NOMO-1 treated with dmso at 0.1 percent for 144 hours (cell line): Measurements from ENCODE around the gene CD274.
A peak's percentile ranks its signal among the peaks of the same experiment; 100 is the strongest.
"Not testable (repeated sequence)": the region's sequence is repeated elsewhere in the genome, so short reads cannot be mapped to it uniquely, and the experiment has no call there.

Source experiments
- DNase-seq: peaks from one replicate; lab custom pipeline; 2025; ENCODE audit not compliant: unreplicated experiment; lab: John Stamatoyannopoulos, UW

Gene CD274

DNA sequence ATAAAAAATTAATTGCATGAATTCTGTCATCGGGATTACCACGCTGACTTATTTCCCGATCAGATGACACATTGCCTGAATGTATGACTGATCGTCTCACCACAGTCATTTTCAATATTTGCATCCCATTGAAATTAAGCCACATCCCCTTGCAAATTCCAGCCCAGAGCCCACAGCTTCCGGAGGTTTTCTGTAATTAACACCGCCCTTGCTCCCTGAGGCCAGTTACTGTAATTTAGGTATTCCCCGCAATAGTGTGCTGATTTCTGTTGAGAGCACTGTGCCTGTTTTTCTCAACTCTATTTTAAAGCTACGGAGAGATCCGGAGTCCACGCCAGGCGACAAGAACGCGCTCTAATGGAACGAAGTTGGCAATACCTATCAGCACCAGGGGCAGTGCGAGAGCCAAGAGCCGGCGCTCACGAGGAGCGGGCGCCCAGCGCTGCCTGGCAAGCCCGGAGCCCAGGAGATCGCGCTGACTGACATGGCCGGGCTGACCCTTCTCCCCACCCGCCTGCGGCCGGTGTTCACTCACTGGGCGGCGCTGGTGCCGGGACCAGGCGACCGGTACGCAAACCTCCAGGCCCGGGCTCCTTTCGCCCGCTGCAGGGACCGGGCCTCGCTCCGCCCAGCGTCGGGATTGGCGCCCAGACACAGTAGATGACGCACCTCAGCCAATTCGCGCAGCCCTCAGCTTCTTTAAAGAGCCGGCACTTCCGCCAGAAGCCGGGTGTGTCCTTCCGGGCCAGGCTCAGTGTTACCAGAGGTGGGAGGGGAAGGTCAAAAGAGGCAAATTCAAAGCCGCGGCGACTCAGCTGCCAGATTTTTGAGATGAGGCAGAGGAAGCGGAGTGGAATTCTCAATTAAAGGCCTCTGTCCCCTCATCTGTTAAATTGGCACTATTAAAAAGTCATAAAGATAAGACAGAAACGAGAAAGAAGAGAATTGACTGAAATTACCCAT lies 12.8 kb upstream of the CD274 start, which contains the start of gene PLGRKT:
Gene PLGRKT, minus strand, starts transcription at position 672 of the 963 bp plus-strand sequence. CDS start 5,948 bp downstream, outside the sequence.
- DNase-seq = peak; percentile 61

DNA sequence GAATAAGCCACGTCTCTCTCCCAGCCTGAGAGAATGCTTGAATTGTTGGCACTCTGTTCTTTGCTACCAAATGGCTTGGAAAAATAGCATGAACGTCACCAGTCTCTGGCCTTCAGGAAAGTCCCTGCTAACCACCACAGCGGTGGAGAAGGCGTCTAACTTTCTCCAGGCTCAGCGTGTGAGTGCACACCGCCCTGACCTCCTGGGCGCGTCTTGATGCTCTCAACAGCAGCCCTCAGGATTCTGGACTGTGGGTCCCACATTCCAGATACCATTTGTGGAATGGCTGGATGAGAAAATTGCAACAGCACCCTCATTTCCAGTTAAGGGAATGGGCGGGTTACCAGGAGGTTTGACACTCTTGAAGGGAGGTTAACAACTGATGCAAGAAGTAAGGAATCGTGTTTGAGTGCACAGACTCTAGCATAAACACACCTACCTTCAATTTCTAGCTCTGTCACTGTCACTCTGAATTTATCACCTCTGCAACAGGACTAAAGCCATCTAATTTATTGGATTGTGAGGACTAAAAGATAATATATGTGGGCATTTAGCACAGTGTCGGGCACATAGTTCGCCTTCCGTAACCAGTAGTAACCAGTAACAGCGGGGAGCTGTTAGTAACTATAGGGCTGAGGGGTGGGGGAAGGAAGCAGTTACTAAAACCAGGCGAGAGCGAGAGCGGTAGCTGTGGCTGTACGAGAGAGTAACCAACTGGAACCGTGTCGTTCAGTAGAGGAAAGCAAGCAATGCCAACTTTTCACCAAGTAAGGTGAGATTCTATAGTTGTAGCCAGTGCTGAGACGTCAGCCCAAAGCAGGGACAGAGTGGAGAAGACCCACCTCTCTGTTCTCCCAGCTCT lies 11.8 kb upstream of the CD274 start:
- DNase-seq = no peak

DNA sequence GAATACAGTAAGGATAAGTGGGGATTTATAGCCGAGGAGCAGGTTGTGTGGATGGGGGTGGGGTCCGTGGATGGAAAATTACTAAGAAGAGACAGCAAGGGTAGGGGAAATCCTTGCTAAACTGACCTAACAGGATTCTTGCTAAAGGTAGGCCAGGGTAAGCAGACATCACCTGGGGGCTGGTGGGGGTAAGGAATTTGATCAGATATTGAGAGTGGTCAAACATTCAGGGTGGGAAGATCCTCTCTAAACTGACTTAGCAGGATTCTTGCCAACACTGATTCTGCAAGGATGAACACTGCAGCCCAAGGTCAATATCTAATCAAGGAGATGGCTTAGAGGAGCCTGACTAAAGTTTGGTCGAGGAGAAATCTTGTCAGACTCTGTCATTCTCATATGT lies 9.9 kb upstream of the CD274 start:
- no peak for DNase-seq

DNA sequence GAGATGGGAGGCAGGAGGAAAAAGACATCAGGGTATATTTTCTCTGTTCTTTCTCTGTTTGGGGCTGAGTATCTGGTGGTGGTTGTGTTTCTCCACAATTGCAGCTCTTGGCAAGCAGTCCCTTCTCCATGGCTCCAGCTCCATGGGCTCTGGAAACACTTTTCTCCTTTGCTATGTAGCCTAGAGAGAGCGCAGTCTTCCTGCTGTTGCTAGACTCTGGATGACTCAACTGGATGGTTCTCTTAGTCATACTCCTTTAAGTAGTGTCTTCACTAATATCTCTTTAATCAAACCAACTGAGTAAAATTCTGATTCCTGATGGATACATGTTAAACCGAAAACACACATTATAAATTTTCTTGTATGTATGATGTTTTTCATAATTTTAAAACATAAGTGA lies 9.3 kb upstream of the CD274 start:
- DNase-seq = no peak

DNA sequence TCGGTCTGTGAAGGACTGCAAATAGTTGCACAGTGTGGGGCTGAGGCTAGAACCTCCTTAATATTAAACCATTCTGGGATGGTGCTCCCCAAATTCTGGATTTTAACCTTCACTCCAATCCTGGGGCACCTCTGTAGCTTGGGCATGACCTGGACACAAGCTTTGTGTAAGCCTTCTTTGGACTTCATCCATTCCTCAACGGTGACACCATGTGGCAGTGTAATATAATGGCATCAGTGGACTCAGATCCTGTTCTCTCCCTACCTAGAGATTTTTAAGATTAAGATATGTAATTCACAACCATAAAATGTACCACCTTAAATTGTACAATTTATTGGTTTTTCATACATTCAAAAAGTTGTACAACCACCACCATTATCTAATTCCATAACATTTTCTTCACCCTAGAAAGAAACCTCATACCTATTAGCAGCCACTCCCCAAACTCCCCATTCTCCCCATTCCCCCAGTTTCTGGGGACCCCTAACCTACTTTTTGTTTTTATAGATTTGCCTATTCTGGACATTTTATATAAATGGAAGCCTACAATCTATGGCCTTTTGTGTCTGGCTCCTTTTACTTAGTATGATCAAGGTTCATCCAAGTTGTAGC lies 7.8 kb upstream of the CD274 start:
- no peak for DNase-seq

DNA sequence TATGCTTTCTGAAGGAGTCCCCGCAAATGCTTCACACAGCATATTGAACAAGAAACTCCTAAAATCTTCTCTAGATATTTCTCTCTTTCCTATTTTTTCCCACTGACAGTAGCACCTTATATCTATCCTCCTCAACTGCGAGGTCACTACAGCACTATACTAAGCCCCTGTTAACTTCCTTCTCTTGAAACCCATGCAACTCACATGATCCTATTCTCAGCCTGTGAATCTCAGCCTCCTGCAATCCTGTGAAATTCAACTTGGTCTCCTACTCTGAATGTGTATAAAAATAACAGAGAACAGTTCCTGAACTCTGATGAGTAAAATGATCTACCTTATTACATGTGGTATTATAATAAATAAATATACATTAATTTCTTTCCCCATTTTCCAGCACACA lies 6.5 kb upstream of the CD274 start:
- DNase-seq = no peak

DNA sequence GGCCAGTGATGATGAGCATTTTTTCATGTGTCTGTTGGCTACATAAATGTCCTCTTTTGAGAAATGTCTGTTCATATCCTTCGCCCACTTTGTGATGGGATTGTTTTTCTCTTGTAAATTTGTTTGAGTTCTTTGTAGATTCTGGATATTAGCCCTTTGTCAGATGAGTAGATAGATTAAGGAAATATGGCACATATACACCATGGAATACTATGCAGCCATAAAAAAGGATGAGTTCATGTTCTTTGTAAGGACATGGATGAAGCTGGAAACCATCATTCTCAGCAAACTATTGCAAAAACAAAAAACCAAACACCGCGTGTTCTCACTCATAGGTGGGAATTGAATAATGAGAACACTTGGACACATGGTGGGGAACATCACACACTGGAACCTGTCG lies 5.2 kb upstream of the CD274 start:
- DNase-seq = not testable (repeated sequence)

DNA sequence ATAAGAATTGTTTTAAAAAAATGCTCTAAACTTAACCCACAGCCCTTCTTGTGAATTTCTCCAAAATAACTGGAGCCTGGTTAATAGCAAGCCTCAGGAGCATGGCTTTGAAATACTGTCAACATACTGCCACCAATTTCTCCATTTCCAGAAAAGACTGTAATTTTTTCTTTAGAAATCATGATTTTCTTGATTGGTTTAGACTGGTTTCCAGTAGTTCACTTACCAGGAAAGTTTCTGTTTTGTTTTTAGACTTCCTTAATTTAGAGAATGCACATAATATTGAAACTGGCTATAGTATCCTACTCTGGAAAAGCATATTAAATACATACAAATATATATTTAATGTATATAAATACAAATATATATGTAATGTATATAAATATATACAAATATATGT lies 4.5 kb upstream of the CD274 start:
- DNase-seq = no peak

DNA sequence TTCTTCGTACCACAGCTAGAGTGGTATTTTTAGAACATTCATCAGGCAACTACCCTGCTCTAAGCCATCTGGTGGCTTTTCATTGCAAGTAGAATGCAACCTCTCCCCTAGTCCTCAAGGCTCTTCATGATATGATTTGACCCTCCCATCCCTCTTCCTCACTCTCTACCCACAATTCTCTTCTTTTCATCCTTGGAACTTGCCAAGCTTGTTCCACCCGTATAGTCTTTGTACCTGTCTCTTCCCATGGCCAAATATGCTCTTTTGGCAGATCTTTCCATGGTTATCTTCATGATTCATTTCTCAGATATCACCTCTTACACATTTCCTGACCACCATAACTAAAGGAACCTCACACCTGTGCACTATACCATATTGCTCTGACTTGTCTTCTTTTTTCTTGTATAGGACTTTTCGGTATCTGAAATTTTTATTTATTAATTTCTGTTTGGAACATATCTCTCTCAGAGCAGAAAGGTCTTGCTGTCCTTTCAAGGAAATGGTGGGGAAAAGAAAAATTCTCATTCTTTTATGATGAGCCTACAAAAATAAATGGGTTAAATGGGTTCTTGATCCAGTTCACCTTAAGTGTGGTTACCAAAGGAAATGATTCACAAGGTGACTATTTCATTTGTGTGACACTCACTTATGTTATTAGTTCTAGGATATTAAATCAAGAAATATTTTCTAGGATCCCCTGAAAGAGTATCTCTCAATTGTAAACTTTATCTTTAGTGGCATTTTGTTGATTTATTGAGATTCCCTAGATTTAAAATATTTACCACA lies 3.7 kb upstream of the CD274 start:
- no peak for DNase-seq

DNA sequence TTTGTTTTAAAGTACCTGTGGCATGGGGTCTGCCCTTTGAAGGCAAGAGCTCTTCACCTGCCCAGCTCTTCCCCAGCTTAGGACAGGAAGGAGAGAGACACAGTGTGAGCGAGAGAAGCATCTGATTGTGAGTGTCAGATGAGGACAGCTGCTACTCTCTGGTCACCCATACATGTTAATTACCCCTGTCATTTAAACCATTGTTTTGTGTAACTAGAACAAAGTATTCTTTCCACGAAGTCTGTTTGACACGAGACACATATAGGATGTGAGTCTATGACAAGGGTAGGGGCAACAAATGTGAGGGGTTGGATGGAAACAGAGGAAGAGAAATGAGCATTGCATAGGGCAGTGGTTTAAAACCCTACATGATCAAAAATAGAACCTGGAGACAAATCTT lies 3.0 kb upstream of the CD274 start:
- DNase-seq = no peak

DNA sequence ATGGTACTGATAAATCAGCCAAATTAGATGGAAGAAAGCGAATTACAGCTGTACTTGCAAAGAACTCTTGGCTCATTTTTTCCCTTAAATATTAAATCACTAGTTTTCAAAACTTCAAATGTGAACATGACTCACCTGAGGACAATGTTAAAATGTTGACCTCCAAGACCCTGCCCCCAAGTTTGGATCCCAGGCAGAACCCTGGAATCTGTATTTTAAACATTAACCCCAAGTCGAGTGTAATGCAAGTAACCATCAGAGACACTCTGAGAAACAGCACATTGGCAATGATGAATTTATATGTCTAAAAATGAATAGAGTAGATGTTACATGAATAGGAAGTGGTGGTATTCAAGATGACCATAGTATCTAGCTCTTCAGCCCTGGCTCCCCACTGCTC lies 2.3 kb upstream of the CD274 start:
- no peak for DNase-seq

DNA sequence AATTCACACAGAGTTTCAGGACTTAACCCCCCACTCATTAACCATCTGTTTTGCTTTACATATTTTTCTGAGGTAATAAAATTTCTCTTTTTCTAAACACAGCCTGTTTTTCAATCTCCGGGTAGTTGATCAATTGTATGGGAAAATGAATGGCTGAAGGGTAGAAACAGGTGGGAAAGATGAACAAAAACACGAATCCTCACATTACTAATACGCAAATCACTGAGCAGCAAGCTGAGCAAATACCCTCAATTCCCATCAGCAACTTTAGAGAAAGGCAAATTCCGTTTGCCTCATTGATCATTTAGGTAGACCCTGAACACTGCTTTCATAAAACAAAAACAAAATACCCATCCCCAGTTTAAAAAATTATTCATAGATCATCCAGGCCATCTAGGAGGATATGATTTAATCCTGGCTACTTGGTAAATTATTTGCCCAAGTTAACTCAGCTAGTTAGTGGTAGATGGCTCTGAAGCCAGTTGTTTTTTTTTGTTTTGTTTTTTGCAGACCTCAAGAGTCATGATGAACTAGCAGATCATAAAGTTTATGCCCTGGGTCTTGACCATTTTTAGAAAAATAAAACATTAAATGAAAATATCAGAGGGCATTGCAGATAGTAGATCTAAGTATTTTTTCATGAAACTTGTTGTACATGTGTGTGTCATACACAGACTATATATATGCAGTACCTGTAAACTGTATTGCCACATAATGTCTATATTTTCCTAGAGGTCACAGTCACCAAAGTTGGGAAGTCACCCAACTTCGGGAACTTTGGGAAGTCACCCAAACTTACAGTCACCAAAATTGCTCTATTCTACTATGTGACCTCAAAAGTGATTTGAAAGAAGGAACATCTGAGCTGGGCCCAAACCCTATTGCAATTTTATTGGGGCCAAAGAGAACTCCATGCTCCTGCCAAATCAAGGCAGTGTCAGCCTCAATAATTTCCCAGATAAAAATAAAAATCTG lies 1.6 kb upstream of the CD274 start:
- DNase-seq = no peak

DNA sequence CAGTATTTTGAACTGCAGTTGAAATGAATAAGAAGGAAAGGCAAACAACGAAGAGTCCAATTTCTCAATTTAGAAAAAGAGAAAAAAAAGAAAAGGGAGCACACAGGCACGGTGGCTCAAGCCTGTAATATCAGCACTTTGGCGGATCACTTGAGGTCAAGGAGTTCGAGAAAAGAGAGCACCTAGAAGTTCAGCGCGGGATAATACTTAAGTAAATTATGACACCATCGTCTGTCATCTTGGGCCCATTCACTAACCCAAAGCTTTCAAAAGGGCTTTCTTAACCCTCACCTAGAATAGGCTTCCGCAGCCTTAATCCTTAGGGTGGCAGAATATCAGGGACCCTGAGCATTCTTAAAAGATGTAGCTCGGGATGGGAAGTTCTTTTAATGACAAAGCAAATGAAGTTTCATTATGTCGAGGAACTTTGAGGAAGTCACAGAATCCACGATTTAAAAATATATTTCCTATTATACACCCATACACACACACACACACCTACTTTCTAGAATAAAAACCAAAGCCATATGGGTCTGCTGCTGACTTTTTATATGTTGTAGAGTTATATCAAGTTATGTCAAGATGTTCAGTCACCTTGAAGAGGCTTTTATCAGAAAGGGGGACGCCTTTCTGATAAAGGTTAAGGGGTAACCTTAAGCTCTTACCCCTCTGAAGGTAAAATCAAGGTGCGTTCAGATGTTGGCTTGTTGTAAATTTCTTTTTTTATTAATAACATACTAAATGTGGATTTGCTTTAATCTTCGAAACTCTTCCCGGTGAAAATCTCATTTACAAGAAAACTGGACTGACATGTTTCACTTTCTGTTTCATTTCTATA lies 602 bp upstream of the CD274 start:
- no peak for DNase-seq

DNA sequence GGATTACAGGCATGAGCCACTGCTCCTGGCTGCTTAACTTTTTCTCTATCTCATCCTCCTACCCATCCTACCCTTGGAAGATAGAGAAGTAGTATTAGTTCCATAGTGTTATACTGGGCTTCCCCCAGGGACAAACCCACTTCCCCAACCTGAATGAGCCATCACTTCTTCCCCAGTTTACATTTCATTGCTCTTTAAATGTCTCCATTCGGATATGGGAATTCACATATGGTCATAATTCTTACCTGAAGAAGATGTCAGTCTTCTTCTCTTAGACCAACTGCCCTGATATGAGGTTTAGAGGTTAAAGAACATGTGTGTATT lies 1.9 kb downstream of the CD274 start:
- no peak for DNase-seq

DNA sequence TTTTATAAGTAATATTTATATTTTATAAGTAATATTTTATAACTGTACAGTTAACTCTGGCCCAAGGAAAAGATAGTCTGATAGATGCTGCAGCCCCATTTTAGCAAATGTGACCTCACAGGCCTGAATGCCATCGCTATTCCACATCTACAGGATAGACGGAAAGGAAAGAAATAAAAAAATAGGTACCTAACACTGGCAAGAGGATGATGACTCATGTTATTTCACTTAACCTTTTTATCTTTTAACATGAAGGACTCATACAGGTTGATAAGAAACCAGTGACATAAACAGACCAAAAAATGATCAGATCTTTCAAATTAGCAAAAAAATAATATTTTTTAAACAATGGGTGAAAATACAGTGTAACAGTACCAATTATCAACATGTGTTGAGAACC lies 2.7 kb downstream of the CD274 start:
- no peak for DNase-seq

DNA sequence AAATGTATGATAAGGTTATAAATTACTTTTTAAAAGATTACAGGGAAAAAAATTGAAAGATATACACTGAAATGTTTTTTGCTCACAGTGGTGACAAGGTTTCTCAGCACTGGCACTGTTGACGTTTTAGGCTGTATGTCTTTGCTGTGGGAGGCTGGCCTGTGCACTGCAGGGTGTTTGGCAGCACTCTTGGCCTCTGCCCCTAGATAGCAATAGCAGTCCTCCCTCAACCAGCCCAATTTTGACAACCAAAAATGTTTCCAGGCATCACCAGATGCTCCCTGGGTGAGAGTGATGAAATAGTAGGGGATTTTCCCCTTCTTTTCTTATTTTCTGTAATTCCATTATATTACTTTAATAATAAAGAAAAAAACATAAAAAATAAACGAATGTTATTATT lies 3.3 kb downstream of the CD274 start:
- DNase-seq = no peak

DNA sequence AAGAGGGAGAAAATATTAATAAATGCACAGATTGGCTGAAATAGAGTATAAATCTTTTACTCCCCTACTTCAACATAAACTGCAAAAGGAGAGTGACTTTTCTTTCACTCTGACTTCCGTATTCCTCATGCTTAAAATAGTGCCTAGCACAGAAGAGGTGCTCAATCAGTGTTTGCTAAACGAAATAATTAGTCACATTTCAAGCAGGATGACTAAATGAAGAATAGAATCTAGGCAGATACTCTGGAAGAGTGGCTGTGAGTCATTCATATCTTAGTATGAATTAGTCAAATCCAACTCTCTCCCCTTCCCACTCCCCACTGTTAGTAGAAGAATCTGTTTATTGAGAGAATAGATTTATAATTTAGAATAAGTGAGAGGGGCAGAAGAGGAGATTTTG lies 4.8 kb downstream of the CD274 start:
- no peak for DNase-seq

DNA sequence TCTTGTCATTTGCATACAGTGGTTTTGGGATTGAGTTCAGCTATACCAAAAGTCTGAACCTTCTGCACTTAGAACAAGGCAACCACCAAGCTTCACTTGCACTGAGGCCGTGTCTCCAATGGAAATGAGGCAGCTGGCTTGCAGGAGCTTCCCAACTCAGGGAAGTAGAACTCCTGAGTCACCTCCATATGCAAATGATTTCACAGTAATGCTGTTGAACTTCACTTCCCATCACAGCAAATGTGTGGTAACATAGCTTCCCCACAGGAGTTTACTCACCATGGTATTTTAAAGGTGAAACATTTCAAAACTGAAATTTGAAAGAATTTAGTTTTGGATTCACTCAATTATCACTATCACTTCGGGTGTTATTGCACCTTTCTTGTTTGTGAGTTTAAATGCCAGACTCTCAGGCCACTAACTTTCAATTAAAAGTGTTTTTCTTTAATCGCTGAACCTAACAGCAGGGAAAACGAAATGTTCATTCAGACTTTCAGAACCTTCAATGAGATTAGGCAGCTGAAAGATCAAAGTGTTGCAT lies 9.0 kb downstream of the CD274 start:
- DNase-seq = no peak

DNA sequence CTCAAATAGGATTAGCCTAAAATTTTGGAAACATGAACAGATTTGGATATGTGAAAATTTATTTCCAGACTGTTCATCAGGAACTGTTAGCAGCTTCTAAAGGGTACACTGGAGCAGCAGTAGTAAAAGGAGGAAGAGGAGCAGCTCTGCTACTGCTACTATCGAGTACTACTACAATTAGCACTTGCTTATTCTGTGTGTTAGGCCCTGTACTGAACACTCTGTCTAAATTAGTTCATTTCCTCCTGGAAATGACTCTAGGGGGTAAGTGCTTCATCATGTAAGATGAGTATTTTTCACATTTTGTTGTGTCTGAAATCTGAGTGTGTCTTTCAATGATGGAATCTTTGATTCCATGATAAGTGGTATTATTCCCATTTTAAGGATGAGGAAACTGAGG lies 9.8 kb downstream of the CD274 start:
- no peak for DNase-seq
